HepG2 (cell line): ENCODE results near the gene GPAM. TPM values are rescaled to one million over a fixed set of nuclear protein-coding genes. Genes with fewer than 3 reads are reported as not detected.

Experiments
- ATAC-seq: fragments of 200-7000 bp; cut with Tn5 transposase; 3 replicates; pipeline ENCODE4 v1.9.1; 2020; ENCODE audit warnings: mild to moderate bottlenecking, moderate library complexity
- BruUV-seq: library from RNA; stranded (reverse); fragments of 400-500 nt; replicated peaks from 2 replicates; lab custom pipeline; 2021; lab: Mats Ljungman, UMichigan
- CTCF ChIA-PET: fragments of 300-600 bp; formaldehyde crosslinking; extraction: SDS; loops from one replicate; lab custom pipeline; 2021; ENCODE audit warnings: low total read pairs, inconsistent platforms, low intra/inter-chr PET ratio; lab: Yijun Ruan, JAX
- POLR2A ChIA-PET: fragments of 350-600 bp; sonication (Branson Sonifier 250); formaldehyde crosslinking; loops from one replicate; lab custom pipeline; 2020; ENCODE audit warnings: antibody characterized with exemption, inconsistent platforms; lab: Yijun Ruan, JAX
- DNase-seq: peaks from one replicate; pipeline ENCODE4 v3.0.0-alpha.2; 2015; ENCODE audit warnings: low spot score
- FAIRE-seq: peaks from 3 replicates; lab custom pipeline; 2011; peaks lifted over from hg19 to GRCh38; lab: Jason Lieb, UNC
- H2AFZ ChIP-seq: one replicate; pipeline ENCODE4 v1.6.1; 2011; ENCODE audit warnings: low read length, inconsistent platforms
- H3K27ac ChIP-seq: fragments of 300-600 bp; 3 replicates; pipeline ENCODE4 v1.8.0; 2011; ENCODE audit warnings: mixed run types, mild to moderate bottlenecking, mixed read lengths, low read length, inconsistent platforms; ENCODE audit not compliant: insufficient read depth; ENCODE audit errors: extremely low read length
- H3K27me3 ChIP-seq, 2 experiments: fragments of 200-600 bp in 1 of 2; 2 replicates in 1 of 2; 3 replicates in 1 of 2; pipeline versions ENCODE4 v1.6.0 to v1.8.0; 2011; ENCODE audit warnings: low read length in 2 of 2, mild to moderate bottlenecking in 2 of 2, moderate library complexity in 2 of 2, inconsistent platforms in 1 of 2; ENCODE audit not compliant: insufficient read depth in 2 of 2, control insufficient read depth in 1 of 2
- H3K36me3 ChIP-seq, 2 experiments: fragments of 200-600 bp in 1 of 2; replicated peaks in 1 of 2; 2 replicates in 1 of 2; 3 replicates in 1 of 2; pipeline versions ENCODE4 v1.5.1 to v1.8.0; 2011; ENCODE audit warnings: low read length in 2 of 2, inconsistent platforms in 1 of 2; ENCODE audit not compliant: insufficient read depth in 2 of 2, control insufficient read depth in 1 of 2
- H3K4me1 ChIP-seq: 2 replicates; pipeline ENCODE4 v1.5.1; 2012; ENCODE audit warnings: low read length, inconsistent platforms; ENCODE audit not compliant: insufficient read depth
- H3K4me2 ChIP-seq: 2 replicates; pipeline ENCODE4 v1.6.0; 2011; ENCODE audit warnings: low read depth, low read length, inconsistent platforms
- H3K4me3 ChIP-seq, 3 experiments: fragments of 200-600 bp in 1 of 3; sonication (generic), shearing (Covaris generic) in 1 of 3; replicated peaks in 1 of 3; 2 replicates each; pipeline ENCODE4 v1.5.1; 2011 to 2016; ENCODE audit warnings: low read length in 3 of 3, inconsistent platforms in 2 of 3, low read depth in 2 of 3, mild to moderate bottlenecking in 2 of 3, control low read depth in 1 of 3, mixed read lengths in 1 of 3; ENCODE audit not compliant: insufficient read depth in 1 of 3
- H3K79me2 ChIP-seq: one replicate; pipeline ENCODE4 v1.6.1; 2011; ENCODE audit warnings: low read length, inconsistent platforms; ENCODE audit not compliant: insufficient read depth
- H3K9ac ChIP-seq: 2 replicates; pipeline ENCODE4 v1.6.0; 2011; ENCODE audit warnings: mild to moderate bottlenecking, low read depth, low read length, inconsistent platforms; ENCODE audit not compliant: insufficient read depth
- H3K9me3 ChIP-seq: 2 replicates; pipeline ENCODE4 v1.5.1; 2012; ENCODE audit warnings: mild to moderate bottlenecking, low read length
- H4K20me1 ChIP-seq: 2 replicates; pipeline ENCODE4 v1.6.0; 2011; ENCODE audit warnings: inconsistent platforms, mild to moderate bottlenecking, low read length, moderate library complexity; ENCODE audit not compliant: insufficient read depth
- FOSL1 ChIP-seq: sonication (generic); formaldehyde crosslinking; IDR thresholded peaks from 2 replicates; pipeline ENCODE4 v1.9.0; 2021; ENCODE audit warnings: missing genetic modification reagents, borderline replicate concordance
- MAF1 ChIP-seq: sonication (generic); formaldehyde crosslinking; IDR thresholded peaks from 2 replicates; pipeline ENCODE4 v1.5.0; 2020; ENCODE audit warnings: missing genetic modification reagents, borderline replicate concordance
- NFIC ChIP-seq: IDR thresholded peaks from 2 replicates; pipeline ENCODE4 v1.6.1; 2012; ENCODE audit warnings: mild to moderate bottlenecking, low read length, inconsistent platforms
- NR1H2 ChIP-seq: sonication (generic); formaldehyde crosslinking; IDR thresholded peaks from 2 replicates; pipeline ENCODE4 v1.8.1; 2022; ENCODE audit warnings: low read depth, missing genetic modification reagents, borderline replicate concordance
- PCBP1 ChIP-seq: fragments of 200-400 bp; formaldehyde crosslinking; IDR thresholded peaks from 2 replicates; pipeline ENCODE4 v1.6.1; 2017; ENCODE audit warnings: mild to moderate bottlenecking, low read depth, low read length, borderline replicate concordance
- POGZ ChIP-seq: sonication (generic); formaldehyde crosslinking; IDR thresholded peaks from 2 replicates; pipeline ENCODE4 v1.4.0; 2020; ENCODE audit warnings: mild to moderate bottlenecking, missing genetic modification reagents
- TRIM24 ChIP-seq: sonication (generic); formaldehyde crosslinking; IDR thresholded peaks from 2 replicates; pipeline ENCODE4 v1.8.0; 2022; ENCODE audit warnings: mild to moderate bottlenecking, missing genetic modification reagents
- XRCC5 ChIP-seq: fragments of 200-400 bp; formaldehyde crosslinking; optimal IDR thresholded peaks from 2 replicates; pipeline ENCODE3; 2017; ENCODE audit warnings: mild to moderate bottlenecking, low read length
- ZFY ChIP-seq: sonication (generic); formaldehyde crosslinking; IDR thresholded peaks from 2 replicates; pipeline ENCODE4 v1.4.0; 2020; ENCODE audit warnings: missing genetic modification reagents
- ZNF33A ChIP-seq: sonication (generic); formaldehyde crosslinking; IDR thresholded peaks from 2 replicates; pipeline ENCODE4 v1.5.1; 2020; ENCODE audit warnings: missing genetic modification reagents, mild to moderate bottlenecking, moderate library complexity, borderline replicate concordance
- ZNF564 ChIP-seq: sonication (generic); formaldehyde crosslinking; IDR thresholded peaks from 2 replicates; pipeline ENCODE4 v1.8.1; 2023; ENCODE audit warnings: mild to moderate bottlenecking, missing genetic modification reagents
- ZNF639 ChIP-seq: conservative IDR thresholded peaks from 2 replicates; pipeline ENCODE4 v1.6.1; 2018; ENCODE audit warnings: missing genetic modification reagents
- ZNF776 ChIP-seq: sonication (generic); formaldehyde crosslinking; IDR thresholded peaks from 2 replicates; pipeline ENCODE4 v1.4.0; 2020; ENCODE audit warnings: mild to moderate bottlenecking, missing genetic modification reagents
- WGBS: methylation state at CpG from one replicate; pipeline ENCODE4 v1.1.6; 2017; ENCODE audit warnings: low lambda C conversion rate; 5-methylcytosine and 5-hydroxymethylcytosine counted together
- in situ Hi-C: cut with HindIII; loops from 2 replicates; pipeline ENCODE4 v1.10.0; 2017; ENCODE audit warnings: low pct_unique_long_range_greater_than_20kb; ENCODE audit not compliant: extremely low pct_ligation_motif_present
- intact Hi-C: fragments of 100-400 bp; cut with micrococcal nuclease; formaldehyde crosslinking; loops from one replicate; pipeline ENCODE4 v1.10.0; 2022; ENCODE audit not compliant: unreplicated experiment
- polyA plus RNA-seq, 8 experiments: library from polyadenylated mRNA; depleted of rRNA in 3 of 8; stranded (reverse) in 7 of 8; unstranded in 1 of 8; fragments of >200 nt; fragmentation: Illumina TruSeq in 4 of 8; extraction: Trizol in 4 of 8; gene quantifications; 2 replicates each; pipeline versions ENCODE4 v1.2.1 to v1.2.3, GENCODE V29; 2011 to 2016; ENCODE audit warnings: low read depth in 4 of 8, missing spikeins in 1 of 8, mixed read lengths in 1 of 8; ENCODE audit not compliant: insufficient read depth in 1 of 8
- total RNA-seq, 5 experiments: library from RNA; depleted of rRNA; stranded (reverse); fragments of >200 nt; fragmentation: Illumina TruSeq; extraction: Trizol; gene quantifications; 2 replicates each; pipeline ENCODE4 v1.2.3, GENCODE V29; 2016; ENCODE audit warnings: low read depth in 1 of 5

GPAM gene
- total and polyA plus RNA-seq, 2 of the 13 experiments (the other 11 are each of a cell fraction or from before 2014, with no cell fraction given): 36.8 to 140 TPM

GRCh38 chr10:112126901-112127300 is 56.7 kb downstream of the GPAM start:
- CTCF ChIA-PET: no interaction called here
- no peaks in the 10 kb centered on the region for H3K27me3 ChIP-seq

More at GRCh38 chr10:112126901-112127300, 56.7 kb downstream of the GPAM start:
- Histone ChIP-seq H3K9me3 (no peaks in the 10 kb centered on the region), H3K27ac (no peak overlapping the region), H2AFZ (no peak overlapping the region), H3K4me3 (no peak overlapping the region), H3K4me2 (no peak overlapping the region), H3K36me3 (no peaks in the 10 kb centered on the region; a peak in 2 of 5 replicates), H3K79me2 (no peaks in the 10 kb centered on the region), H4K20me1 (no peaks in the 10 kb centered on the region; the same call in 1 of the 2 replicates), H3K4me1 (peaks cover 20% of the 10 kb centered on the region), H3K9ac (no peak overlapping the region)
- intact Hi-C loops: no loop called here
- no peak for DNase-seq
- no TSS peak for BruUV-seq
- WGBS: 33% methylated on average over 1 of the region's 5 CpGs
- POLR2A ChIA-PET: no interaction called here
- in situ Hi-C loops: loop anchor here (25.0 kb wide), 1 partner anchor 310 kb away; the partner anchor contains the start of genes VTI1A and ZDHHC6
- TF ChIP-seq MAF1 (CRISPR knock-in tag) (no peak), TRIM24 (CRISPR knock-in tag) (no peak), ZNF776 (CRISPR knock-in tag) (no peak), POGZ (CRISPR knock-in tag) (no peak), FOSL1 (CRISPR knock-in tag) (no peak), XRCC5 (no peak), ZFY (CRISPR knock-in tag) (no peak), ZNF33A (CRISPR knock-in tag) (no peak), NFIC (no peak), PCBP1 (no peak), NR1H2 (CRISPR knock-in tag) (no peak), ZNF639 (CRISPR knock-in tag) (no peak), ZNF564 (CRISPR knock-in tag) (no peak)
- ATAC-seq: no peak
- no peak for FAIRE-seq
